Measurements from ENCODE around the gene TPRA1. TPM values are rescaled to one million over a fixed set of nuclear protein-coding genes. Genes with fewer than 3 reads are reported as not detected.

TPRA1 gene
- total and polyA plus RNA-seq, 2 of the 4 experiments (the other 2 are of a cell fraction), result 17.9 to 40.1 TPM

GRCh38 chr3:127604546-127605165 is 14.1 kb upstream of the TPRA1 start:
- Histone ChIP-seq H3K23ac (ENCODE audit: low read depth, low read length) (no peak overlapping the region), H3K4me3 (ENCODE audit: insufficient read depth, low read depth, low read length) (no peak overlapping the region), H2BK20ac (ENCODE audit: low read depth, low read length) (no peak overlapping the region), H2BK120ac (ENCODE audit: low read depth, low read length) (no peak overlapping the region), H3K4ac (ENCODE audit: low read depth, low read length) (no peak overlapping the region), H2AK5ac (ENCODE audit: low read depth, low read length) (no peak overlapping the region), H3K14ac (replicated peaks; ENCODE audit: low read depth, low read length) (no peak overlapping the region), H3K79me1 (ENCODE audit: low read depth in 1 of 2, low read length in 2 of 2) (peaks cover 8 to 12% of the 10 kb centered on the region in 2 experiments), H4K8ac (ENCODE audit: low read depth in 2 of 2, low read length in 2 of 2) (no peak overlapping the region), H3K9ac (ENCODE audit: low read depth, low read length) (no peak overlapping the region), H2AFZ (replicated peaks; ENCODE audit: low read length, poor library complexity) (no peak overlapping the region), H3K27ac (ENCODE audit: insufficient read depth, low read length) (no peak overlapping the region), H3K9me3 (ENCODE audit: control insufficient read depth, insufficient read depth, low read length) (no peaks in the 10 kb centered on the region), H3K36me3 (ENCODE audit: control insufficient read depth, insufficient read depth, low read length) (peaks cover 32% of the 10 kb centered on the region), H3K4me1 (ENCODE audit: control insufficient read depth, insufficient read depth, low read length) (no peaks in the 10 kb centered on the region), H3K56ac (ENCODE audit: extremely low read depth, insufficient read depth, low read length) (no peak overlapping the region), H4K20me1 (ENCODE audit: insufficient read depth, low read length) (no peaks in the 10 kb centered on the region), H2BK15ac (ENCODE audit: low read depth, low read length) (no peak overlapping the region), H2BK5ac (ENCODE audit: low read depth, low read length, poor library complexity, severe bottlenecking) (no peak overlapping the region), H3K9me1 (ENCODE audit: insufficient read depth, low read length) (peaks cover 6% of the 10 kb centered on the region; the same call in 1 of the 2 replicates), H3K27me3 (ENCODE audit: control insufficient read depth, insufficient read depth, low read length) (no peaks in the 10 kb centered on the region), H2AK9ac (replicated peaks; ENCODE audit: low read depth, low read length, poor library complexity) (no peak overlapping the region), H3K4me2 (ENCODE audit: low read depth, low read length) (no peak overlapping the region), H3K18ac (ENCODE audit: low read depth, low read length) (no peak overlapping the region), H4K91ac (ENCODE audit: insufficient read depth, low read depth, low read length) (no peak overlapping the region), H4K5ac (ENCODE audit: low read depth, low read length) (no peak overlapping the region)
- intact Hi-C loops (cut with micrococcal nuclease) (no loop called here), in situ Hi-C loops (cut with MboI; ENCODE audit: low sequenced_read_pairs) (no loop called here), dilution Hi-C loops (cut with HindIII; ENCODE audit: low sequenced_read_pairs, unreplicated experiment) (no loop called here)
- TF ChIP-seq CEBPB (IDR thresholded peaks at IDR 0.05; ENCODE audit: low read depth, low read length), result no peak
- TF ChIP-seq RFX5 (IDR thresholded peaks at IDR 0.05; ENCODE audit: low read depth, low read length), result no peak
- TF ChIP-seq MAZ (IDR thresholded peaks at IDR 0.05; ENCODE audit: borderline replicate concordance, low read depth, low read length), result no peak
- no peak for TF ChIP-seq MAFK (IDR thresholded peaks at IDR 0.05; ENCODE audit: low read depth, low read length)
- ChIA-PET CTCF (no interaction called here), POLR2A (ENCODE audit: unreplicated experiment) (no interaction called here)
- ATAC-seq (ENCODE audit: low read depth) (no peak), DNase-seq (no peak)
- no TSS peak for BruUV-seq (replicated peaks)
- 95% methylated on average over 29 of the region's 41 CpGs; no CpG with 5 or more reads in 1 of the 2 experiments for WGBS, 2 experiments (ENCODE audit: extremely low coverage in 2 of 2, insufficient read length in 1 of 2)
